Measurements from ENCODE around the gene SNURF.

DNA sequence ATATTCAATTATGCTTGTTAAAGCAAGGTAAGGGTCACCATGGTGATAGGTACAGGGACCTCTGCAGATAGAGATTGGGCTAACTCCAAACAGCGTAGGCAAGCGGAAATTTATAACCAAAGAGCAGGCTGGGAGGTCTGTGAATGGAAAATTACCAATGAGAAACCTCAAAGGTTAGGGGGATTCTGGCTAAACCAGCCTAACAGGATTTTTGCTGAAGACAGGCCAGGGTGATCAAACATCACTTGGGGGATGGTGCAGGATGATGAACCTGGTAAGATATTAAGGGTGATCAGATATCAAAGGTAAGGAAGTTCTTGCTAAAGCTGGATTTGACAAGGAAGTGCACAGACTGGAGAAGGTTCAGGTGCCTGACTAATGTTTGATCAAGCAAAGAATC lies 35.3 kb upstream of the SNURF start:
- TF ChIP-seq, protein P1, sequence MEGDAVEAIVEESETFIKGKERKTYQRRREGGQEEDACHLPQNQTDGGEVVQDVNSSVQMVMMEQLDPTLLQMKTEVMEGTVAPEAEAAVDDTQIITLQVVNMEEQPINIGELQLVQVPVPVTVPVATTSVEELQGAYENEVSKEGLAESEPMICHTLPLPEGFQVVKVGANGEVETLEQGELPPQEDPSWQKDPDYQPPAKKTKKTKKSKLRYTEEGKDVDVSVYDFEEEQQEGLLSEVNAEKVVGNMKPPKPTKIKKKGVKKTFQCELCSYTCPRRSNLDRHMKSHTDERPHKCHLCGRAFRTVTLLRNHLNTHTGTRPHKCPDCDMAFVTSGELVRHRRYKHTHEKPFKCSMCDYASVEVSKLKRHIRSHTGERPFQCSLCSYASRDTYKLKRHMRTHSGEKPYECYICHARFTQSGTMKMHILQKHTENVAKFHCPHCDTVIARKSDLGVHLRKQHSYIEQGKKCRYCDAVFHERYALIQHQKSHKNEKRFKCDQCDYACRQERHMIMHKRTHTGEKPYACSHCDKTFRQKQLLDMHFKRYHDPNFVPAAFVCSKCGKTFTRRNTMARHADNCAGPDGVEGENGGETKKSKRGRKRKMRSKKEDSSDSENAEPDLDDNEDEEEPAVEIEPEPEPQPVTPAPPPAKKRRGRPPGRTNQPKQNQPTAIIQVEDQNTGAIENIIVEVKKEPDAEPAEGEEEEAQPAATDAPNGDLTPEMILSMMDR (IDR thresholded peaks at IDR 0.05) = no peak
- TF ChIP-seq EZH2 (IDR thresholded peaks at IDR 0.05; ENCODE audit: borderline replicate concordance, insufficient read depth, low read depth, low read length, poor library complexity, severe bottlenecking) = no peak
